ENCODE measurements around the gene PIBF1. TPM values are rescaled to one million over a fixed set of nuclear protein-coding genes. Genes with fewer than 3 reads are reported as not detected.
"Not testable (repeated sequence)": the region's sequence is repeated elsewhere in the genome, so short reads cannot be mapped to it uniquely, and the experiment has no call there.

Gene PIBF1, protein sequence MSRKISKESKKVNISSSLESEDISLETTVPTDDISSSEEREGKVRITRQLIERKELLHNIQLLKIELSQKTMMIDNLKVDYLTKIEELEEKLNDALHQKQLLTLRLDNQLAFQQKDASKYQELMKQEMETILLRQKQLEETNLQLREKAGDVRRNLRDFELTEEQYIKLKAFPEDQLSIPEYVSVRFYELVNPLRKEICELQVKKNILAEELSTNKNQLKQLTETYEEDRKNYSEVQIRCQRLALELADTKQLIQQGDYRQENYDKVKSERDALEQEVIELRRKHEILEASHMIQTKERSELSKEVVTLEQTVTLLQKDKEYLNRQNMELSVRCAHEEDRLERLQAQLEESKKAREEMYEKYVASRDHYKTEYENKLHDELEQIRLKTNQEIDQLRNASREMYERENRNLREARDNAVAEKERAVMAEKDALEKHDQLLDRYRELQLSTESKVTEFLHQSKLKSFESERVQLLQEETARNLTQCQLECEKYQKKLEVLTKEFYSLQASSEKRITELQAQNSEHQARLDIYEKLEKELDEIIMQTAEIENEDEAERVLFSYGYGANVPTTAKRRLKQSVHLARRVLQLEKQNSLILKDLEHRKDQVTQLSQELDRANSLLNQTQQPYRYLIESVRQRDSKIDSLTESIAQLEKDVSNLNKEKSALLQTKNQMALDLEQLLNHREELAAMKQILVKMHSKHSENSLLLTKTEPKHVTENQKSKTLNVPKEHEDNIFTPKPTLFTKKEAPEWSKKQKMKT
- total RNA-seq: 10 to 100 TPM; 21.6 to 22.0 (median 21.7) TPM

DNA sequence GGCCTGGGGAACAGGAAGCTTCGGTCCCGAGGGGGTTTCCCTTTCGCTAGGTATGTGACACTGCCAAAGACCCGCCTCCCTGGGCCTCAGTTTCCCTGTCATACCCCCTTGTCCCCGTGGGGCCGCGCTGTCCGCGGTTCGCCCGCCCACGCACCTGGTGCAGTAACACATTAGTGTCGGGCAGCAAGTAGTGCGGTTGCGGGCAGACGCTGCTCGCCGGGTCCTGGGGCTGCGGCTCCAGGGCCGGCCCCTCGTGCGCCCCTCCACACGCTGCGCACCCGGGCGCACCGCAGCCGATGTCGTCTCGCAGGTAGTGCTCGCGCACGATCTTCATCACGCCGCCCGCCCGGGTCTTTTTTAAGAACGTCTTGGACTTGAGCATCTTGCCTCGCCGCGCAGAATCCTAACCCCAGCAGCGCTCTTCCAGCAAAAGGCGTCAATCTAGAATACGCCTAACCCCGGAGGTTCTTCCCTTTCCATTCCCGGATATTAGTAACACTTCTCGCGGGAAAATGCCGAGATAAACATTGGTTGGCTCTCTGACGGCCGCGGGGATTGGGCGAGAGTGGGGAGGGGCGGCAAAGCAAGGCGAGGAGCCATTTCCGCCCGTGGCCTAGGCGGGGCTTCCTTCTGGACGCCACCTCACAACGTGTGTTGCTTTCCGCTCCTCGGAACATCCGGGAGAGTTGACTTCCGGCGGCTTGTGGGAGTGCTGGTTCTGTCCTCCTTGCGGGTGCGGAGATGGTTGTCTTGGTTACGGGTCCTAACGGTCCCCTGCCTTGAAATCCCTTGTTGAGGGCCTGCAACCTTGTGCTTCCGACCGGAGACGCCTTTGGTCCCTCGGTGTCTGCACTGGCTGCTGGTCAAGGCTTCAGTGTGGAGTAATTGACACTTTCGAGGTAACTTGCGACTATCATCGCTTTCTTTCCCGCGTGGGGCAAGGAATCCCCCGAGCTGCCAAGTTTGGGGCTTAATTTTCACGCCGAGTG is at the start of gene PIBF1, which contains the start of gene DIS3:
Gene PIBF1, plus strand, starts transcription at position 683 of the 989 bp plus-strand sequence. CDS start 1,337 bp downstream, outside the sequence.
Gene DIS3, minus strand, starts transcription at position 450 of the 989 bp plus-strand sequence. Its CDS starts 68 bp downstream, at position 382.
- Mint-ChIP-seq H3K9me3 (no peaks in the 10 kb centered on the region), H3K27me3 (ENCODE audit: low read depth) (no peaks in the 10 kb centered on the region), H3K4me3 (peak within 1 kb of the TSS; percentile 98), H3K4me1 (ENCODE audit: low read depth) (peaks cover 59% of the 10 kb centered on the region), H3K36me3 (ENCODE audit: insufficient read depth) (peaks cover 38% of the 10 kb centered on the region)
- ATAC-seq (peak; percentile 98 to 99), DNase-seq (peak; percentile 92)

DNA sequence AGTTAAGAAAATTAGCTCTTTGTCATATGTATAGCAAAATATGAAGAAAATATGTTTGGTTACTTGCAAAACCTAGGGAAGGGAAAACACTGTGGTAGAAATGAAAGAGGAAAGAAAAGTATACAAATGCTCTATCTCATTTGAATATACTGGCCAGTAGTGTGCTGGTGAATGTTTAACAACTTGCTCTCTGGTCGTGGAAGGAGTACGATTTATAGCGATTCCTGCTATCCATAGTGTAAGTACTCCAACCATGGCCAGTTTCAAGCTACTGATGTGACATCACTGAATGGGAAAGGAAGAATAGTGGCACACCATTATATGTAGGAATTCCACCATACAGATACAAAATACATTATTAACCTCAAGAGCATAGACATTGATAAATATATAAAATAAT is 44.9 kb upstream of the PIBF1 start:
- H3K9me3 Mint-ChIP-seq: no peaks in the 10 kb centered on the region
- peaks cover 27% of the 10 kb centered on the region for H3K36me3 Mint-ChIP-seq (ENCODE audit: insufficient read depth)
- H3K27me3 Mint-ChIP-seq (ENCODE audit: low read depth): no peaks in the 10 kb centered on the region

DNA sequence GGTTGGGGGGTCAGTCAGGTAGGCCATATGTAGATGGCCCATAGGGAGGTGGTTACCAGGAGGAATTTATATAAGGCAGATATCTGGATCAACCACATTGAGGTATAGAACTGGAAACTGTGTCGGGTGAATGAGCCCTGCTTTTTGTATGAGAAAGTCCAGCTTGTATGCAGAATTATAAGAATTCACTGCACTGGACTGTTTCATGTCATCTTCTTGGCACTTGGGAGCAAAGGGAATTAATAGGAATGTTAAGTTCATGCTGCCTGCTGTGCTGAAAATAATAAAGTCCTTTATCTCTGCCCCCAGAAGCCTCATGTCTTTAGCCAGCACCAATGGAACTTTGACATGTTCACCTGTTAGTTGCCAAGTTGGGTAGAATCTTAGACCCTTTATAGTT is 41.9 kb upstream of the PIBF1 start:
- H3K36me3 Mint-ChIP-seq (ENCODE audit: insufficient read depth): peaks cover 30% of the 10 kb centered on the region
- no peaks in the 10 kb centered on the region for H3K27me3 Mint-ChIP-seq (ENCODE audit: low read depth)
- no peak for DNase-seq
- ATAC-seq: no peak
- H3K4me3 Mint-ChIP-seq: no peak overlapping the region
- H3K4me1 Mint-ChIP-seq (ENCODE audit: low read depth): peaks cover 5% of the 10 kb centered on the region
- no peaks in the 10 kb centered on the region for H3K9me3 Mint-ChIP-seq

More for the DNA sequence above, 44.9 kb upstream of the PIBF1 start:
- ATAC-seq (no peak), DNase-seq (no peak)
- H3K4me3 Mint-ChIP-seq: no peak overlapping the region
- peaks cover 5% of the 10 kb centered on the region for H3K4me1 Mint-ChIP-seq (ENCODE audit: low read depth)

DNA sequence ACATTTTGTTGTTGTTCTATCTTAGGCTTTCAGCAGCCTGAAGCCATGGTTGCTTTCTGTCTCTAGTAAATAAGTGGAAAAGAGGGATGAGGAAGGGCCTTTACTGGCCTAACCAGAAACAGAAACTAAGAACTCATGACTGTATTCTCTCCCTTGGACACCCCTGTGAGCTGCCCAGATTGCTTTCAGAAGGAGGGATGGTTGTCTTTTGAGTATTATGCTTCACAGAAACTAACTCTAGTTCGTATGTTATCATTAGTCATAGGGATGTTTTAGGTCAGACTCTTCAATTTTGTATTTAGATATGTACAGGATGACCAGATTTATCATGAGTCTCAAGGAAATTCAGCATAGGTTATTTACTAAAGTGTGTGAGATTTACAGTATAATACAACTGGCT is 36.7 kb upstream of the PIBF1 start:
- ATAC-seq: no peak
- Mint-ChIP-seq H3K9me3 (no peaks in the 10 kb centered on the region), H3K36me3 (ENCODE audit: insufficient read depth) (peaks cover 40% of the 10 kb centered on the region), H3K4me1 (ENCODE audit: low read depth) (peaks cover 9% of the 10 kb centered on the region), H3K4me3 (no peak overlapping the region), H3K27me3 (ENCODE audit: low read depth) (no peaks in the 10 kb centered on the region)
- DNase-seq: no peak

DNA sequence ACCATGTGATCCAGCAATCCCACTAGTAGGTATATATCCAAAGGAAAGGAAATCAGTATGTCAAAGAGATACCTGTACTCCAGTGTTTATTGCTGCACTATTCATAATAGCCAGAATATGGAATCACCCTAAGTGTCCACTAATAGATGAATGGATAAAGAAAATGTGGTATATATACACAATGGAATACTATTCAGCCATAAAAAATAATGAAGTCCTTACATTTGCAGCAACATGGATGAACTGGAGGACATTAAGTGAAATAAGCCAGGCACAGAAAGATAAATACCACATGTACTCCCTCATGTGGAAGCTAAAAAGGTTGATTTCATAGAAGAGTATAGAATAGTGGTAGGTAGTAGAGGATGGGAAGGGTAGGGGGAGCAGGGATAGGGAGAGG is 30.7 kb upstream of the PIBF1 start:
- DNase-seq: no peak
- Mint-ChIP-seq H3K4me1 (ENCODE audit: low read depth) (peaks cover 11% of the 10 kb centered on the region), H3K27me3 (ENCODE audit: low read depth) (no peaks in the 10 kb centered on the region), H3K9me3 (no peaks in the 10 kb centered on the region), H3K4me3 (no peak overlapping the region), H3K36me3 (ENCODE audit: insufficient read depth) (peaks cover 52% of the 10 kb centered on the region)
- no peak for ATAC-seq

DNA sequence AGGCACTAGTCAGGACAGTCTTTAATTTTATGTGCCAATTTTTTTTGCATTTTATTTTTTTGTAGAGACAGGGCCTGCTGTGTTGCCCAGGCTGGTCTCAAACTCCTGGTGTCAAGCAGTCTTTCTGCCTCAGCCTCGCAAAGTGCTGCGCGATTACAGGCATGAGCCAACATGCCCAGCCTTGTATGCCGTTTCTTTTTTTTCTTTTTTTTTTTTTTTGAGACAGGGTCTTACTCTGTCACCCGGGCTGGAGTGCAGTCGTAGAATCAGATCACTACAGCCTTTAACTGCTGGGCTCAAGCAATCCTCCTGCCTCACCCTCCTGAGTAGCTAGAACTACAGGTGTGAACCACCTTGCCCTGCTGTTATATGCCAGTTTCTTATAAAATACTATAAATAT is 27.8 kb upstream of the PIBF1 start:
- DNase-seq (no peak), ATAC-seq (no peak)
- Mint-ChIP-seq H3K9me3 (no peaks in the 10 kb centered on the region), H3K36me3 (ENCODE audit: insufficient read depth) (peaks cover 46% of the 10 kb centered on the region), H3K4me3 (no peak overlapping the region), H3K4me1 (ENCODE audit: low read depth) (peaks cover 9% of the 10 kb centered on the region), H3K27me3 (ENCODE audit: low read depth) (no peaks in the 10 kb centered on the region)

DNA sequence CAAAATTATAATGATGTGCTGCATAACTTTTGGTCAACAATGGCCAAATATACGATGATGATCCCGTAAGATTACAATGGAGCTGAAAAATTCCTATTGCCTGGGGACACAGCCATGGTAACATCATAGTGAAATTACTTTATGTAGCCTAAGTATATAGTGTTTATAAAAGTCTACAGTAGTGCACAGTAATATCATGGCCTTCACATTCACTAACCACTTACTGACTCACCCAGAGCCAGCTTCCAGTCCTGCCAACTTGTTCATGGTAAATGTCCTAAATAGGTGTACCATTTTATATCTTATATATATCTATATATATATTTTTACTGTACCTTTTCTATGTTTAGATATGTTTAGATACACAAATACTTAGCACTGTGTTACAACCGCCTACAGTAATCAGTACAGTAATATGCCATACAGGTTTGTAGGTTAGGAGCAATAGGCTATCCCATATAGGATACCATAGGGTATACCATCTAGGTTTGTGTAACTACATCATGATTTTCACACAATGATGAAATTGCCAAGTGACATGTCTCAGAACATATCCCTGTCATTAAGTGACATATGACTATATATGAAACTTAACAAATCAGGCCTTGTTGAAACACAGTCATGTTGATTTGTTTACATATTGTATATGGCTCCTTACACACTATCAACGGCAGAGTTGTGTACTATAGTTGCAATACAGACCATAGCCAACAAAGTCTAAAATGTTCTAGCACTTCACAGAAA is 24.0 kb upstream of the PIBF1 start:
- Mint-ChIP-seq H3K4me1 (ENCODE audit: low read depth) (no peaks in the 10 kb centered on the region), H3K9me3 (no peaks in the 10 kb centered on the region), H3K27me3 (ENCODE audit: low read depth) (no peaks in the 10 kb centered on the region), H3K4me3 (no peak overlapping the region), H3K36me3 (ENCODE audit: insufficient read depth) (peaks cover 34% of the 10 kb centered on the region)
- ATAC-seq: peak in 1 of 2 donors; percentile 35
- DNase-seq: no peak

DNA sequence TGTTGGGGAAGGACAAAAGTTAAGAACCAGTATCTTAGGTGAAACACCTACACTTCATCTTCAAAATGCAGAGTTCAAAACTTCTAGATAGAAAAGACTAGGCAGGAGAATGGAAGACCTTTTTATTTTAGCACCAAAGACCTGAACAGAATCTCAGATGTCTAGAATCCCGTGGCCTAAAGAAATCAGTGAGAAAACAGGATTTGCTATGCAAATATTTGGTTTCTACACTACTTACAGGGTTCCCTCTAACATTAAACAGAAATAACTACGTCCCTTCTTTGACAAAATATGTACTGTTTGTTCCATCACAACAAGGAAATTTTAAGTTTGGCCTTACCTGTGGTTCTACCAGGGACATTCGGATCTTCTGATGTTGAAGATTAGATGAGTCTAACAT is 21.7 kb upstream of the PIBF1 start:
- peaks cover 41% of the 10 kb centered on the region for H3K36me3 Mint-ChIP-seq (ENCODE audit: insufficient read depth)
- DNase-seq (no peak), ATAC-seq (no peak)
- H3K9me3 Mint-ChIP-seq: no peaks in the 10 kb centered on the region
- no peaks in the 10 kb centered on the region for H3K27me3 Mint-ChIP-seq (ENCODE audit: low read depth)
- H3K4me1 Mint-ChIP-seq (ENCODE audit: low read depth): no peaks in the 10 kb centered on the region
- H3K4me3 Mint-ChIP-seq: no peak overlapping the region

DNA sequence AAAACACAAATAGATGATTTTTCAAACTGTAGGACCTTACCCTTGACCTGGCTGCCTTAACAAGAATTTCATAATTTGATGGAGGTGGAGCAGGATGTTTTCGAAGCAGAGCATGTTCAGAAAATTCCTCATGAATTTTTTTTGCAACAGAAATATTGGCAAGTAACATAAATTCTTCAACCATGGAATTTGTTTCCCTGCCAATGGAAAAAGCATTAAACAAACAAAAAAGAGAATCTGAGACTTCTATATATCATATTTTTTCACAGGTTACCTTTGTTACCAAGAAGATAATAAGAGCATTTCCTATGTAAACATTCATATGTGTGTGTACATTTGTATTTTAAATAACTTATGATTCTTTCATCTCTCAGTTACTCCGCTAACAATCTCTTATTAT is 18.5 kb upstream of the PIBF1 start:
- DNase-seq (no peak), ATAC-seq (no peak)
- no peaks in the 10 kb centered on the region for H3K27me3 Mint-ChIP-seq (ENCODE audit: low read depth)
- H3K4me1 Mint-ChIP-seq (ENCODE audit: low read depth): no peaks in the 10 kb centered on the region
- H3K36me3 Mint-ChIP-seq (ENCODE audit: insufficient read depth): peaks cover 46% of the 10 kb centered on the region
- no peak overlapping the region for H3K4me3 Mint-ChIP-seq
- no peaks in the 10 kb centered on the region for H3K9me3 Mint-ChIP-seq

DNA sequence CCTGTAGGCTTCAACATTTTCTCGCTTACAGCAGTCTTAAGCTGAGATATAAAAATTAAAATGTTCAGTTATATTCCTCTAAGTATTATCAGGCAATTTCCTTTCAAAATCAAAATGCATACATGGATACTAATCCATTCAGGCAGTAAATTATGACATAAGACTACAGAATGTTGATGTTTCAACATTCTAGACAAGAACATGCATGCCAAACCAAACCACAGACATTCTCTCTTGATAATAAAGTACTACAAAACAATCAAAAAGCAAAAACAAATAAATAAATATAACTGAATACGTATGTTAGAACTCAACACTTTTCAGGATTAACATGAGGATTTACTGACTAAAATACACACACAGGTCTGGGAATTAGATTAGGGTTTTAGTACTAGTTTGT is 7.9 kb upstream of the PIBF1 start:
- Mint-ChIP-seq H3K4me3 (no peak overlapping the region), H3K9me3 (no peaks in the 10 kb centered on the region), H3K27me3 (ENCODE audit: low read depth) (no peaks in the 10 kb centered on the region), H3K36me3 (ENCODE audit: insufficient read depth) (peaks cover 58% of the 10 kb centered on the region), H3K4me1 (ENCODE audit: low read depth) (peaks cover 18% of the 10 kb centered on the region)
- DNase-seq (no peak), ATAC-seq (no peak)

DNA sequence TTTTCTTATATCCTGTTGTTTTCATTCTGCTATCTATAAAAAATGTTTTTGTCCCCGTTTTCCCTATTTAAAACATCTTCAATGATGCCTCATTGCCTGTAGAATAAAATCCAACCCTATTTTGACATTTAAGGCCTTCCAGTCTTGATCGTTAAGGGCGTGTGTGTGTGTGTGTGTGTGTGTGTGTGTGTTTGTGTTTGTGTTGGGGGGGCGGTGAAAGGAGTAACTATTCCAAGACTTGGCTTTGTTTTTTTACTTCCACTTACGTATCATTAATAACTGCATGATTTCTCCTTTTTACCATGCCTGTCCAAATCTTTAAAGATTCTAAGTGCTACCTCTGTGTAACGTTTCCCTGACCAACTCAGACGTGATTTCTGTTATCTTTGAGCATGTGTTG is 784 bp downstream of the PIBF1 start:
- Mint-ChIP-seq H3K4me3 (peak overlapping the region; percentile 98), H3K36me3 (ENCODE audit: insufficient read depth) (peaks cover 28% of the 10 kb centered on the region), H3K4me1 (ENCODE audit: low read depth) (peaks cover 52% of the 10 kb centered on the region), H3K9me3 (no peaks in the 10 kb centered on the region), H3K27me3 (ENCODE audit: low read depth) (no peaks in the 10 kb centered on the region)
- ATAC-seq (no peak), DNase-seq (no peak)

DNA sequence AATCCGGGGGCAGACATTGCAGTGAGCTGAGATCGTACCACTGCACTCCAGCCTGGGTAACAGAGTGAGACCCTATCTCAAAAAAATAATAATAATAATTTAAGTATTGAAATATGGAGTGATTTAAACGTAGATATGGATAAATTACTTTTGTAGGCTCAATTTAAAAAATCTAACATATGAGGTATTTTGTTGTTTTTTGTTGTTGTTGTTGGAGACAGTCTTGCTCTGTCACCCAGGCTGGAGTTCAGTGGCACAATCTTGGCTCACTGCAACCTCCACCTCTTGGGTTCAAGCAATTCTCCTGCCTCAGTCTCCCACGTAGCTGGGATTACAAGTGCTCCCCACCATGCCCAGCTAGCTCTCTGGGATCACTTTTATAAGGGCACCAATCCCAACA is 2.7 kb downstream of the PIBF1 start:
- Mint-ChIP-seq H3K4me1 (ENCODE audit: low read depth) (peaks cover 46% of the 10 kb centered on the region), H3K36me3 (ENCODE audit: insufficient read depth) (peaks cover 24% of the 10 kb centered on the region)
- not testable (repeated sequence) for DNase-seq; H3K4me3 Mint-ChIP-seq; H3K27me3 Mint-ChIP-seq (ENCODE audit: low read depth); H3K9me3 Mint-ChIP-seq; ATAC-seq

DNA sequence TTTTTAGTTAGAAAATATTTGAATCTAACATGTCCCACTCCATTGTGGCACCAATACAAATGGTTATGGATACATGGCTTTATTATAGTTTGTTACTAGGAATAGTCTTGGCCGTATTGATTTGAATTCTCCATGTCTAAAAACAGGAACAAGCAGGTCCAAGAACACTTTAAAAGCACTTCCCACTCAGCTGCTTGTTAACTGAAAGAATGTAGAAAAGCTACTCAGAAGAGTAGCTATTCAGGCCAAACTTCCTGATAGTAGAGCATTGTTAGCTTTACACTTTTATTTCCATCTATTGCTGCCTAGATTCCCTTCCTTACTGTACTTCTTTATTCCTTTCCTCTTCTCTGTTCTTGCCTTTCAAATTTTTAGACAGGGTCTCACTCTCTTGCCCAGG is 6.9 kb downstream of the PIBF1 start:
- H3K4me3 Mint-ChIP-seq: no peak overlapping the region
- peaks cover 24% of the 10 kb centered on the region for H3K4me1 Mint-ChIP-seq (ENCODE audit: low read depth)
- no peaks in the 10 kb centered on the region for H3K27me3 Mint-ChIP-seq (ENCODE audit: low read depth)
- DNase-seq (no peak), ATAC-seq (no peak)
- H3K36me3 Mint-ChIP-seq (ENCODE audit: insufficient read depth): peaks cover 25% of the 10 kb centered on the region
- peaks cover 2% of the 10 kb centered on the region for H3K9me3 Mint-ChIP-seq

All from activated T-cell treated with anti-CD3 and anti-CD28 coated beads, Interleukin-2, amount 50 U/mL, for 4 hours (primary cell).